Measurements from ENCODE around the gene THOC5. TPM values are rescaled to one million over a fixed set of nuclear protein-coding genes. Genes with fewer than 3 reads are reported as not detected.

The THOC5 gene
- total RNA-seq, 2 donors from 2014 or later, result 27.5 to 57.9 TPM

- Histone ChIP-seq H3K4me3 (no peak overlapping the region), H3K27me3 (replicated peaks; ENCODE audit: insufficient read depth) (no peaks in the 10 kb centered on the region), H3K9me3 (no peaks in the 10 kb centered on the region), H3K36me3 (peaks cover 3 to 14% of the 10 kb centered on the region in 2 donors), H3K4me1 (replicated peaks) (no peaks in the 10 kb centered on the region), H3K27ac (no peak overlapping the region)
- TF ChIP-seq POLR2A (IDR thresholded peaks at IDR 0.05) (no peak), POLR2AphosphoS5 (IDR thresholded peaks at IDR 0.05) (no peak), CTCF (IDR thresholded peaks at IDR 0.05) (no peak)
- no peak for DNase-seq (ENCODE audit: low spot score)
- WGBS, result 91% methylated on average over 7 of the region's 7 CpGs
- intact Hi-C loops (cut with DNase I), result no loop called here
These were observed 25.4 kb downstream of the THOC5 start for GRCh38 chr22:29528144-29528543.

GRCh38 chr22:29524442-29525191 lies 28.9 kb downstream of the THOC5 start:
- peaks cover 3 to 17% of the 10 kb centered on the region in 2 donors for H3K36me3 ChIP-seq
- DNase-seq (ENCODE audit: low spot score), result peak; percentile 57
- intact Hi-C loops (cut with DNase I), result loop anchor here (5.0 kb wide), 1 partner anchor 127 kb away; no protein-coding TSS in a partner anchor
- H3K27me3 ChIP-seq (replicated peaks; ENCODE audit: insufficient read depth), result no peaks in the 10 kb centered on the region
- peak overlapping the region in 1 of 2 donors; percentile 43 for H3K27ac ChIP-seq
- TF ChIP-seq CTCF (IDR thresholded peaks at IDR 0.05), result peak in 3 of 4 experiments; percentile 59 to 80 (median 68)
- TF ChIP-seq POLR2AphosphoS5 (IDR thresholded peaks at IDR 0.05), result peak; percentile 19
- TF ChIP-seq POLR2A (IDR thresholded peaks at IDR 0.05), result no peak
- no peak overlapping the region for H3K4me3 ChIP-seq
- 51% methylated on average over 5 of the region's 5 CpGs for WGBS
- H3K9me3 ChIP-seq, result no peaks in the 10 kb centered on the region
- peaks cover 4% of the 10 kb centered on the region for H3K4me1 ChIP-seq (replicated peaks)

GRCh38 chr22:29523761-29524160 lies 29.8 kb downstream of the THOC5 start:
- Histone ChIP-seq H3K9me3 (no peaks in the 10 kb centered on the region), H3K27me3 (replicated peaks; ENCODE audit: insufficient read depth) (no peaks in the 10 kb centered on the region), H3K27ac (peak overlapping the region in 1 of 2 donors; percentile 43), H3K4me3 (no peak overlapping the region), H3K36me3 (peaks cover 3 to 22% of the 10 kb centered on the region in 2 donors), H3K4me1 (replicated peaks) (peaks cover 4% of the 10 kb centered on the region)
- DNase-seq (ENCODE audit: low spot score), result peak; percentile 43
- 36% methylated on average over 2 of the region's 2 CpGs for WGBS
- TF ChIP-seq POLR2A (IDR thresholded peaks at IDR 0.05) (no peak), CTCF (IDR thresholded peaks at IDR 0.05) (peak in 1 of 4 experiments; percentile 1), POLR2AphosphoS5 (IDR thresholded peaks at IDR 0.05) (peak; percentile 10)
- intact Hi-C loops (cut with DNase I), result loop anchor here (5.0 kb wide), 1 partner anchor 126 kb away; no protein-coding TSS in a partner anchor

GRCh38 chr22:29521526-29521925 lies 32.0 kb downstream of the THOC5 start:
- TF ChIP-seq POLR2A (IDR thresholded peaks at IDR 0.05) (no peak), POLR2AphosphoS5 (IDR thresholded peaks at IDR 0.05) (no peak), CTCF (IDR thresholded peaks at IDR 0.05) (no peak)
- intact Hi-C loops (cut with DNase I), result loop anchor here (5.0 kb wide), 1 partner anchor 124 kb away; no protein-coding TSS in a partner anchor
- H3K36me3 ChIP-seq, result peaks cover 0 to 15% of the 10 kb centered on the region in 2 donors
- WGBS, result 93% methylated on average over 7 of the region's 7 CpGs
- H3K4me3 ChIP-seq, result no peak overlapping the region
- H3K27ac ChIP-seq, result no peak overlapping the region
- H3K9me3 ChIP-seq, result no peaks in the 10 kb centered on the region
- no peaks in the 10 kb centered on the region for H3K27me3 ChIP-seq (replicated peaks; ENCODE audit: insufficient read depth)
- peaks cover 18% of the 10 kb centered on the region for H3K4me1 ChIP-seq (replicated peaks)
- DNase-seq (ENCODE audit: low spot score), result no peak
